GM19468 (cell line): ENCODE results near the gene DPF1.

Experiments used
- ATAC-seq: cut with Tn5 transposase; IDR thresholded peaks from one replicate; pipeline ENCODE4 v1.9.1; 2021; ENCODE audit warnings: mild to moderate bottlenecking, moderate library complexity, moderate number of reproducible peaks; ENCODE audit not compliant: unreplicated experiment; ENCODE audit errors: extremely low read depth

DPF1 gene

DNA sequence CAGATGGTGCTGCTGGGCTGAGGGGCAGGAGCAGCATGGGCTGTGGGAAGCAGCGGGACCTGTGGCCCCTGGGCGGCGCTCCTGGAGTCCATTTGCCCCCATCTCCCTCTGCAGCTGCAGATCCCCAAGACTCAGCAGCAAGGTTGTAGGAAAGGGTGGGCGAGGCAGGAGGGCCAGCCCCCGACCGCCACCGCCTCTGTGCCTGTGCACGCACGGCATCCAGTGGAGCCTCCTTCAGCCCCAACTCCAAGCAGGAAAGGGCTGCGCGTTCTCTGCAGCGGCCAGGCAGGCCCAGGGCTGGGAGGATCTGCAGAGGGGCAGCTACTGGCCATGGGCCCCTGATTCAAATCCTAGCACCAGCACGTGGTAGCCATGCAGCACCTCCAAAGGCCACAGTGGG lies 20.8 kb downstream of the DPF1 start:
- no peak for ATAC-seq

DNA sequence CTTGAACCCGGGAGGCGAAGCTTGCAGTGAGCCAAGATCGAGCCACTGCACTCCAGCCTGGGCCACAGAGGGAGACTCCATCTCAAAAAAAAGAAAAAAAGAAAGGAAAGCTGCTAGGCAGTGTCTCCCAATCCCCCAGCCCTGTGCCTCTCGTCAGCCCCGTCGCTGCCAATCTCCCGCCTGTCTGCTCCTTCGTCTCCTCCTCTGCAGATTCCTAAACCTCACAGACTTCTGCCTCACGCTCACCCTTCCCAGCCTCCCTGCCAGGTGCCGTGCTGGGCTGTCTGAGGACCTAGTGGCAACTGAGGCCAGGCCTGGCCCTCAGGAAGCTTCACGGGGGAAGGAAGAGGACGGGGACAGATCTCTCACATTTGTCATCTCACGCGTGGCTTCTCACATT lies 21.5 kb downstream of the DPF1 start:
- no peak for ATAC-seq

- ATAC-seq = no peak
Measured at GRCh38 chr19:38201731-38202130, 22.3 kb downstream of the DPF1 start.

- no peak for ATAC-seq
Measured at GRCh38 chr19:38199340-38199739, 24.7 kb downstream of the DPF1 start.

- ATAC-seq = no peak
Measured at GRCh38 chr19:38197937-38198704, 25.9 kb downstream of the DPF1 start.

DNA sequence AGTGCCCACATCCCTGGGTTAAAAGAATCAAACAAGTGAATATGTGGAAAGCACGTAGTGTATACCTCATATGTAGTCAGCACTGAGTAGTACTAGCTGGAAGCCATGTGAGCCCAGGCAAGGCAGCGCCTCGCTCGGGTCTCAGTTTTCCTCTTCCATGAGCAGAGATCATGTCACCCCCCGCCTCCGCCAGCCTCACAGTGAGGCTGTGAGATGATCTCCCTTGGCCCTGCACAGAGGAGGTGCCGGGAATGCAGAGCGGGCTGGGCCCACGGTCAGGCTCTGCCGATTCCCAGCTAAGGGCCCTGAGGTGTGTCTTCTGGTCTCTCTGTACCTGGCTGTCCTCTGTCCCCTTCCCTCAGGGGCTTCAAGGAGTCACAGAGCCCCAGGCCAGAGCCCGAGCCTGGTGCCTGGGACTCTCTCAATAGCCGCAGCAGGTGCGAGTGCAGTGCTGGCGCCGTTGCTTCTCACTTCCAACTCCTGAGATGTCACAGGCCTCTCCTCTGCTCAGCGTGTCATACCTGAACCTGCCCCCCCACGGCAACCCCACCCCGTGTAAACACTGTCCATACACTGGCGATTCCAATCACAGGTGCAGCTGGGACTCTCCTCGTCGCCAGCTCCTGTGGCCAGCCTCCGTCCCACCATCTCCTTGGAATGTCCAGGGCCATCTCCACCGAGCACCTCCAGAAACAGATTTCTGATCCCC lies 26.9 kb downstream of the DPF1 start:
- no peak for ATAC-seq

DNA sequence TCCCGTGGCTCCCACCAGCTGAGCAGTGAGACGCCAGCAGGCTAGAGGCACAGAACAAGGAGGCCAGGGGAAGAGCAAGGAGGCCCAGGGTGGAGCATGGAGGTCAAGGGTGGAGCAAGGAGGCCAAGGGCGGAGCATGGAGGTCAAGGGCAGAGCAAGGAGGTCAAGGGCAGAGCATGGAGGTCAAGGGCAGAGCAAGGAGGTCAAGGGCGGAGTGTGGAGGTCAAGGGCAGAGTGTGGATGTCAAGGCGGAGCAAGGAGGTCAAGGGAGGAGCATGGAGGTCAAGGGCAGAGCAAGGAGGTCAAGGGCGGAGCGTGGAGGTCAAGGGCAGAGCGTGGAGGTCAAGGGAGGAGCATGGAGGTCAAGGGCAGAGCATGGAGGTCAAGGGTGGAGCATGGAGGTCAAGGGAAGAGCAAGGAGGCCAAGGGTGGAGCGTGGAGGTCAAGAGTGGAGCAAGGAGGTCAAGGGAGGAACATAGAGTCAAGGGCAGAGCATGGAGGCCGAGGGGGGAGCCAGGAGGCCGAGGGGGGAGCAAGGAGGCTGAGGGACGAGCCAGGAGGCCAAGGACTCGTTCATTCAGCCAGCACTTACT lies 27.7 kb downstream of the DPF1 start:
- no peak for ATAC-seq

GRCh38 chr19:38195237-38195636 lies 28.8 kb downstream of the DPF1 start:
- no peak for ATAC-seq

GRCh38 chr19:38194061-38194701 lies 29.8 kb downstream of the DPF1 start:
- ATAC-seq = no peak

DNA sequence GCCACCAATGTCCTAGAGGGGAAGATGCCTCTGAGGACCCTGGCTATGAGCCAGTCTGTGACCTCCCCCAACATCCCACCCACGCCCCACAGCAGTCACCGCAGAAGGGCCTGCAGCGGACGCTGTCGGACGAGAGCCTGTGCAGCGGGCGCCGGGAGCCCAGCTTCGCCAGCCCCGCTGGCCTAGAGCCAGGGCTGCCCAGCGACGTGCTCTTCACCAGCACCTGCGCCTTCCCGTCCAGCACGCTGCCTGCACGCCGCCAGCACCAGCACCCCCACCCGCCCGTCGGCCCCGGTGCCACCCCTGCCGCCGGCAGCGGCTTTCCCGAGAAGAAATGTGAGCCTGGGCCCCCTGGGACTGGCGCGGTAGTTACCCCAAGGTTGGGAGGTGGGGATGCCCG lies 30.6 kb downstream of the DPF1 start:
- no peak for ATAC-seq

GRCh38 chr19:38191747-38192146 lies 32.3 kb downstream of the DPF1 start:
- ATAC-seq = no peak

- no peak for ATAC-seq
Measured at GRCh38 chr19:38190793-38191192, 33.2 kb downstream of the DPF1 start.

DNA sequence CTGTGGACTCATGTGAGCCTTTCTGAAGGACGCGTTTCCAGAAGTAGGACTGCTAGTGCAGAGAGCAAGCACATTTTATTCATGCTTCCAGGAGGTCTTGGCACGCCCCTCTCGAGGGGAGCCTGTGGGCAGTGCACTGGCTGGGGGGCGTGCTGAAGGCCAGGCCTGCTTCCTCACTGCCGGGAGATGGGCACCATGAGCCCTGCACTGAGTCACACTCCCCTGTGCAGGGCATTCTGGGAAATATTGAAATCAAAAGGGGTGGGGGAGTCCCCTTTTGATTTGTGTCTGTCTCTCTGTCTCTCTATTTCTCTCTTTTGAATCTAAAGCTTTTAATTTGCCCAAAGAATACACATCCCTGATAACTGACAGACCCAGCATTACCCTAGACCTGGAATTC lies 34.0 kb downstream of the DPF1 start:
- ATAC-seq = no peak

DNA sequence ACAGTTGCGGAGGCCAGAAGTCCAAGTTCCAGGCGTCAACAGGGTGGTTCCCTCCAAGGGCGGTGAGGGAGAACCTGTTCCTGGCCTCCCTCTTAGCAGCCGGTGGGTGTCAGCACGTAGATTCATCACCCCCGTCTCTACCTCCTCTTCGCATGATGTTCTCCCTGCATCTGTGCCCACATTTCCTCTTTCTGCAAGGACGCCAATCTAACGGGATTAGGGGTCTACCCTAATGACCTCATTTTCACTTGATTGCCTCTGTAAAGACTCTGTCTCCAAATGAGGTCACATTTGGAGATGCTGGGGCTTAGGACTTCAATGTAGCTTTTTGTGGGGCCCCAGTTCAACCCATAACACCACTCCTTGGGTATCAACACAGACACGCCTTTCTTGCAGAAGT lies 38.5 kb downstream of the DPF1 start:
- no peak for ATAC-seq

GRCh38 chr19:38184815-38185214 lies 39.2 kb downstream of the DPF1 start:
- ATAC-seq = no peak

GRCh38 chr19:38183251-38183897 lies 40.6 kb downstream of the DPF1 start:
- no peak for ATAC-seq

DNA sequence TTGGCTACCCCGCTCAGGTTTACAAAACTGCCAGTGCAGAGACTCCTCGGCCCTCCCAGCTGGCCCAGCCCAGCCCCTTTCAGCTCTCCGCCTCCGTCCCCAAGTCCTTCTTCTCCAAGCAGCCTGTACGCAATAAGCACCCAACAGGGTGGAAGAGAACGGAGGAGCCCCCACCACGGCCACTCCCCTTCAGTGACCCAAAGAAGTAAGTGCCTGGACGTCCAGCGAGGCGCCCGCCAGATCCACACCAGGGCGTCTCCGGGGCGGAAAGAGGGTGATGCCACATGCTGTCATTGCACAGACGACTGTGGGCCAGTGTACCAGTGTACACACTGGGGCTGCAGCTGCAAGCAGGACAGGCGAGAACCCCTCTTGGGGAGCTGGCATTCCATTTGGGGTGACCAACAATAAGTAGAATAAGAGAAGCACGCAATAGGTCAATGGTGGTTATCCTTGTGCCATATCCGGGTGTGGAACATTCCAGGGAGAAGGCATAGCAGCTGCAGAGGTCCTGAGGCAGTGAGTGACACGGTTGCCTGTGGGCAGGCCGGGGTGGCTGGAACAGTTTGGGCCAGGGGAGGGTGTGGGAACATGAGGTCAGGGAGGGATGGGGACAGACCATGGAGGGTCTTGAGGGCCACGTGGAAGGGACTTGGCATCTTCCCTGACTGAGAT lies 41.3 kb downstream of the DPF1 start:
- no peak for ATAC-seq

- ATAC-seq = no peak
Measured at GRCh38 chr19:38180071-38180470, 44.0 kb downstream of the DPF1 start.

DNA sequence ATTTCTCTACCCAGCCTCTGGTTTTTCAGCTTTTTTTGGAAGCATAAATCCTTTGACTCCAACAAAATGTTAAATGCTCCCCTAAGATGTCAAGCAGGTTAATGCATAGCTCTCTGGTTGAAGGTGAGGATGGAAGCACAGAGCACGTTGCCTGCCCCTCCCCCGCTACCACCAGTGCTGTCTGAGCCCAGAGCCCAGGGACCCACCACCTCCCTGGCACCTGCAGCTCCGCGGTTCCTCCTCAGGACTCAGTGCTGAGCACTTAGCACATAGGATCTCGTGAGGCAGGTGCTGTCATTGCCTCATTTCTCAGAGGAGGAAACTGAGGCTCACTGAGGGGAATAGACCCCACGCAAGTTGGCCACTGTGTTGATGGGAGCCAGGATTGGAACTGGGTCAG lies 48.6 kb downstream of the DPF1 start:
- no peak for ATAC-seq
